ENCODE measurements around the gene GLYATL3.
"Not testable (repeated sequence)": the region's sequence is repeated elsewhere in the genome, so short reads cannot be mapped to it uniquely, and the experiment has no call there.

GLYATL3 gene

GRCh38 chr6:49499623-49500022 lies at the start of gene GLYATL3:
GLYATL3 (plus strand) TSS chr6:49499923; CDS start chr6:49511991, 12,068 bp downstream.
- peak; percentile 30 for DNase-seq

- DNase-seq: no peak
These were observed 46.5 kb upstream of the GLYATL3 start for GRCh38 chr6:49453221-49453620.

- no peak for DNase-seq
These were observed 44.7 kb upstream of the GLYATL3 start for GRCh38 chr6:49454787-49455709.

- DNase-seq: no peak
These were observed 42.0 kb upstream of the GLYATL3 start for GRCh38 chr6:49457771-49458170.

GRCh38 chr6:49462071-49462470 lies 37.7 kb upstream of the GLYATL3 start:
- no peak for DNase-seq

- no peak for DNase-seq
These were observed 37.2 kb upstream of the GLYATL3 start for GRCh38 chr6:49462599-49462926.

- DNase-seq: peak; percentile 97
These were observed 36.7 kb upstream of the GLYATL3 start, which contains the start of the genes CENPQ and MMUT for GRCh38 chr6:49462927-49463611. CENPQ (plus strand) TSS chr6:49463370; CDS start chr6:49470177, 6,807 bp downstream. MMUT (minus strand) TSS chr6:49463253; CDS start chr6:49459466, 3,787 bp downstream.

- DNase-seq: no peak
These were observed 36.1 kb upstream of the GLYATL3 start for GRCh38 chr6:49463612-49463967.

- no peak for DNase-seq
These were observed 35.0 kb upstream of the GLYATL3 start for GRCh38 chr6:49464691-49465090.

GRCh38 chr6:49468042-49468441 lies 31.7 kb upstream of the GLYATL3 start:
- DNase-seq: no peak

GRCh38 chr6:49476564-49476963 lies 23.2 kb upstream of the GLYATL3 start:
- not testable (repeated sequence) for DNase-seq

GRCh38 chr6:49479308-49479970 lies 20.3 kb upstream of the GLYATL3 start:
- no peak for DNase-seq

- not testable (repeated sequence) for DNase-seq
These were observed 17.9 kb upstream of the GLYATL3 start for GRCh38 chr6:49481846-49482245.

GRCh38 chr6:49483380-49483779 lies 16.3 kb upstream of the GLYATL3 start:
- DNase-seq: not testable (repeated sequence)

GRCh38 chr6:49490633-49491032 lies 9.1 kb upstream of the GLYATL3 start:
- DNase-seq: no peak

- no peak for DNase-seq
These were observed 2.4 kb upstream of the GLYATL3 start for GRCh38 chr6:49497304-49497703.

- DNase-seq: no peak
These were observed 597 bp upstream of the GLYATL3 start for GRCh38 chr6:49499126-49499525.

GRCh38 chr6:49504666-49505065 lies 4.9 kb downstream of the GLYATL3 start:
- no peak for DNase-seq

- no peak for DNase-seq
These were observed 6.9 kb downstream of the GLYATL3 start for GRCh38 chr6:49506569-49507111.

GRCh38 chr6:49509342-49509741 lies 9.6 kb downstream of the GLYATL3 start:
- no peak for DNase-seq

- DNase-seq: no peak
These were observed 13.6 kb downstream of the GLYATL3 start for GRCh38 chr6:49513153-49513989.

All from NCI-H2029 (cell line).